ENCODE measurements around the gene NUP88. TPM values are rescaled to one million over a fixed set of nuclear protein-coding genes. Genes with fewer than 3 reads are reported as not detected.

The NUP88 gene
- polyA plus RNA-seq, 1 donor = 50.6 TPM

- DNase-seq = peak; percentile 32
These were observed 555 bp downstream of the NUP88 start for GRCh38 chr17:5418858-5419355.

GRCh38 chr17:5416901-5417300 is 2.6 kb downstream of the NUP88 start:
- DNase-seq = no peak

DNA sequence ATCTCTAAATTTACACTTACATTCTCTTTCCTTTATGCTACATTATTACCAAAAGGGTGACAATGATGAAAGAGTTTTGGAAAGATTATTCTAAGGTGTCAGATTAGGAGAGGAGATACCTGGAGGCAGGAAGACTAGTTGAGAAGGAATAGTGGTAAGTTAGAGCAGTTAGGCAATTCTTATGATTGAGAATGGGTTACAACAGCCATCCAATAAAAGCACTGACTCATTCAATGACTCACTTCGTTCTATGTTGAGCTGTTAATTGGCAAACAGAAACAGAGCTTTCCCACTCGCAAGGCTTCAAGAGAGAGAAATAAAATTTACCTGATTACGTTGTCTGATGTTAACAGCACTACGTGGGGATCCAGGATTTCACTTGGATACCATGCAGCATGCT is 5.8 kb downstream of the NUP88 start:
- no peak for DNase-seq

DNA sequence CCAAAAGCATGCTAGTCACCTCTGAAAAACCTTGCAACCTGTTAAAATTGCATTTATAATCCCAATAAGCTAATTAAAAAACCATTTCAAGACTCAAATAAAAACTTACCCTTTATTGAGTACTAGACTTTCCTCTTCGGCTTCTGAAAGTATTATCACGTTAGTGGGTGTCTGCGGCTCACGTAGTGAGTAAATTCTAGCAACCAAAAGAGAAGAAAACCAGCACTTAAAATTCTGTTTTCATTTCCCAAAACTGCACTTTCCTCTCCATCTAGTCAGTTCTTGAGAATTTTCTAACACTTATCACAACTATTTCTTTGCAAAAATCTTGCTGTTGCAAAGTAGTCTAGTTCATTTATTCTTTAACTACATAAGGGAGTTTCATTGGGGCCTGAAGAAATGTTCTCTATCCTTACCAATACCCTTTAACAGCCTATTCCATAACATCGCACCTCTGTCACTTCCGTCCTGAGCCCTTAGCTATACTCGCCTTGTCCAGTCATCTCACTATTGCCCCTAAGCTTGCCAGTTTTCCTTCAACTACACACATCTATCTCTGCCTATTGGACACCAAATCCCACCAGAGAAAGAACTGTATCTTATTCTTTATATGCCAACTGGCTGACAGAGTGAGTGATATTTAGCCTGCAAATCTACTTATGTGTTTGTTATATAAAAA is 8.7 kb downstream of the NUP88 start:
- no peak for DNase-seq

- DNase-seq = no peak
These were observed 11.3 kb downstream of the NUP88 start for GRCh38 chr17:5408186-5408585.

- DNase-seq = no peak
These were observed 14.1 kb downstream of the NUP88 start for GRCh38 chr17:5405400-5405799.

GRCh38 chr17:5399767-5400166 is 19.7 kb downstream of the NUP88 start:
- DNase-seq = no peak

DNA sequence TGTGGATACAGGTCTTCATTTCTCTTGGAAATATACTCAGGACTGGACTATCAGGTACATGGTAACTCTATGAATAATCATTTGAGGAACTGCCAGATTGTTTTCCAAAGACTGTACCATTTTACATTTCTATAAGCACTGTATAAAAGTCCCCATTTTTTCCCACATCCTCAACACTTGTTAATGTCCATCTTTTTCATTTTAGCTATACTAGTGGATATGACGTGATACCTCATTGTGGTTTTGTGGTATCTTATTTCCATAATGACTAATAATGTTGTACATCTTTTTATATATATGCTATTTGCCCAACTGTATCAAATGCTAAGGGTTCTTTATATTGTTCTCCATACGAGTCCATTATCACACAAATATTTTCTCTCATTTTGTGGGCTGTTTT is 22.9 kb downstream of the NUP88 start:
- DNase-seq = no peak

GRCh38 chr17:5391678-5392077 is 27.8 kb downstream of the NUP88 start:
- DNase-seq = no peak

GRCh38 chr17:5381542-5381941 is 37.9 kb downstream of the NUP88 start:
- DNase-seq = no peak

DNA sequence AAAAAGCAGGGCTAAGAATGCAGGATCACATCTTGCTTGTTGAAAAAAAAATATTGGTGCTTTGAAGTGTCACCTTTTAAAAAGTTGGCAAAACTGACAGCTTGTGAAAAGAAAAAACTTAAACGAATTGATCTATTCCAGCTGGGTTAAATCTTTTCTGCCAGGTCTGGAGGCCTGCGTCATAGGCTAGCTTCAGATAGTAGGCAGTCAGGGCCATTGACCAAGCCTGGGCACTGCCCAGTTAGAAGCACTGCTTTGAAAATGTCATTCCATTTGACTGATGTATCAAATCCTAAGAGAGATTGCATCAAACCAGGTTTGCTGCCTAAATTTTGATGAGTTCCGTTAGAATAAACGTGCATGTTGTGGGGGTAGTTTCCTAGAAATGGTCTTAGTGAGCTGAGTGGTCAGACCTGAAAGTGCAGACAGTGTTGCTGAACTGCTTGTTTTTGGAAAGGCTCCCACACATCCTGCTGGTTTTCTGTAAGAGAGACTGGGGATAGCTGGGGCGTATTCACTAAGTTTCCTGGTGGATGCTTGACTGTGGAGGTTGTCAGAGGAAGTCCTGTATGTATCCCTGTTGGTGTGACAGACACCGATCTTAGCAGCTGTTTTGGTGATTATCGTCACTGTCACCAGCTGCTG is 38.8 kb downstream of the NUP88 start:
- no peak for DNase-seq

DNA sequence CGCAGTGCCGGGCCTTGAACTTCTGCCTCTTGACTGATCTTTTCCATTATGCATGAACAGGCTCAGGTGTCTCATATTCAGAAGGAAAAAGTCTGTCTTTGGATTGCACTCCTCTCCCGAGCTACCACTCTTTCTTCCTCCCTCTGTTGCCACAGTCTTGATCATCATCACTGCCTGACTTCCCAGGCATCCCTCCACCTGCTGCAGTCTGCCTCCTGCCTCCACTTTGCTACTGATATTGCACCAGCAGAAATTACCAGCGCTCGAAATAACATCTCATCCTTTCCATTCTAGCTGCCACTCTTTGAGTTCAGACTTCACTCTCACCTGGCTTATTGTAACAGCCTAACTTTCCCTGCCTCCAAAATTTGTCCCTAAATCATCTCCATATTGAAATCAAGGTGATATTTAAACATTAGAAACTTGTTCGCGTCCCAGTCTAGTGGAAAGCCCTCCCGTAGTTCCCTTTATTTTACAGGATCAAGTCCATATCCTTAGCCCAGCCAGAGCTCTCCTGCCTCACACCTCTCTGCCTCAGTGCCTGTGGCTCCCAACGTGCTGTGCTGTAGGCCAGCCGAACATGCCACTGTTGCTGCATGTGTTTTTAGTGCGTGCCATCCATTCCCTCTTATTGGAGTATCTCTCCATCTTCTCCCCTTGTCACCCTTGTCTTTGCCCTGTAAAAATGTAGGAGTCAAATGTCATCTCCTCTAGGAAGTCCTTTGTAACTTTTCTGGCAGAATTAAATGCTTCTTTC is 39.9 kb downstream of the NUP88 start:
- no peak for DNase-seq

- DNase-seq = no peak
These were observed 40.8 kb downstream of the NUP88 start for GRCh38 chr17:5378566-5379207.

DNA sequence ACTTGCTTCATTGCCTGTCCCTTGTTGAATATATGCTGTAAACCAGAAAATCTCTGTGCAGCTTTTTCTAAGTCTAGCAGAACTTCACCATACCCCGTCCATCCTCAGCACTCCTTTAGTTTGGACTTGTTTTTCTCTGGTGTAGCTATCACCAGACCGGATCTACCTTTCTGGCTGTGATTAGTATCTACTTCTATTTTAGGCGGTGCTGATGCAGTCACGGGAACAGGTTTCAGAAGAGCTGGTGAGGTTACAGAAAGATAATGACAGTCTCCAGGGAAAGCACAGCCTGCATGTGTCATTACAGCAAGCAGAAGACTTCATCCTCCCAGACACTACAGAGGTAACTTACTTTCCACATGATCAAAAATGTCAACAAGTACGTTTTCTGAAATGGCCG is 46.4 kb downstream of the NUP88 start:
- no peak for DNase-seq

GRCh38 chr17:5370411-5370810 is 49.1 kb downstream of the NUP88 start:
- DNase-seq = no peak

DNA sequence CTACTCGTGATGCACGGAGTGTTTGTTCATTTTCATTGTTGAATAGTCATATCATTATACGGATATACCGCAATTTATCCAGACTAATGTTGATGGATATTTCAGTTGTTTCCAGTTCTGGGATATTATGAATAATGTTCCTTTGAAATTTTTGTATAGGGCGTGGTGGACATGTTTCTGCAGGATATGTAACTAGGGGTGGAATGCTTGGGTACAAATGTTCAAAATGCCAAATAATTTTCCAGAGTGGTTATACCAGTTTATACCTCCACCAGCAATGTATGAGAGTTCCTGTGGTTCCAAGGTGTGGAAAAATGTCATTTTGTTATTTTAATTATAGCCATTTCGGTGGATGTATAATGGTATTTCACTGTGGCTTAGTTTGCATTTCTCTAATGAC is 53.6 kb downstream of the NUP88 start:
- no peak for DNase-seq

DNA sequence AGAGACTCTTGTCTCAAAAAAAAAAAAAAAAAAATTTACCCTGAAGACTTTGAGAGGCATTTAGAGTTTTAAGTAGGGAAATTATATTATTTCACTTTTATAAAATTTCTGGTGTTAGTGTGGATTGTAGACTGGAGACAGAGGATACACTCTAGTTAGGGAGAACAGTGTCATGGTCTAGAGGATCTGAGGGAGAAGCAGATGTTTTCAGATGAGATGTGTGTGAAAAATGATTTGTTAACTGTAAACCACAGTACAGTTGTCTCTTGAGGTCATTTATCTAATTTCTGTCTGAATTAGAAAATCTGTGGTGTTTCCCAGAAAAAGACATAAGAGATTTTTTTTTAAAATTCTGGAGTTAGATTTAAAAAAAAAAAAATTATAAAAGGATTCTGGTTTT is 54.8 kb downstream of the NUP88 start:
- no peak for DNase-seq

DNA sequence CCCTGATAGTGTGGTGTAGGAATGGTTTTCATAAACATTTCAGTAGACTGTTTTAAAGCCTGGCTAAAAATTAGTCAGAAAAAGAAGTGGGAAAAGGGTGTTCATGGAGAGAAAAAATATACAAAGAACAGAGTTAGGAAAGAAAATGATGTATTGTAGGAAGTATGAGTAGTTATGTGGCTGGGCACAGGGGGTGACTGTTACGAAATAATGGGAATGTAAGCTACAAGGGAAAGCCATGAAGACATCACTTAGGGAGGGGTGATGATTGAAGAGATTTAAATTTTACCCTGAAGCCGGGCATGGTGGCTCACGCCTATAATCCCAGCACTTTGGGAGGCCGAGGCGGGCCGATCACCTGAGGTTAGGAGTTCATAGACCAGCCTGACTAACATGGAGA is 55.3 kb downstream of the NUP88 start:
- DNase-seq = no peak

DNA sequence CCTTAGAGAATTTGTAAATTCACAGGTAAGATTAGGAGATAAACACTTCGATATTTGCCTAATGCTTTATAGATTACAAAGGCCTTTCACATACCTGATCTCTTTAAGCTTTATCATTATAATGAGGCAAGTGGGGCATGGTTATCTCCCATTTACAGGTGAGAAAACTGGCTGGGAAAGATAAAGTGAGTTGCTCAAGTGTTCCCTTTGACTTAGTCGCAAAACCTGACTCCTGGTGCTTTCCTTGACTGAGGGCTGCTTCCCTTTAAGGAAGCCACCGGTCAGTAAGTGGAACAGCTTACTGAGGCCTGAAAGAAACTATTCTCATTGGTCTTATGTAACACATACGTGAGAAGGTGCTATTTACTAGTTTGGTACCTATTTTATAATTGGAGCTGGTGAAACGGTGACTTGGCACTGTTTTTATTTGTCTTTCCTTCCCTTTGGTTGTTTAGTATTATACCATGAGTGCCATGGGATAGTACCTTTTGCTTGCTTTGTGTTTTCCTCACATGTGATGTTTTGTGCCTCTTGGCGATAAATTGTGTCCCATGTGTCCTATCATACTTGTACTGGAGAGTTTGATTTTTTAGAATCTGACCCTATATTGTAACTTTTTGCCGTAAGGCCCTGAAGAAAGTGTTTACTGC is 57.2 kb downstream of the NUP88 start:
- DNase-seq = no peak

GRCh38 chr17:5361426-5361825 is 58.0 kb downstream of the NUP88 start:
- DNase-seq = no peak

- no peak for DNase-seq
These were observed 63.9 kb downstream of the NUP88 start for GRCh38 chr17:5355421-5356129.

GRCh38 chr17:5354886-5355415 is 64.5 kb downstream of the NUP88 start:
- no peak for DNase-seq
